Measurements from ENCODE around the gene EVI5. TPM values are rescaled to one million over a fixed set of nuclear protein-coding genes. Genes with fewer than 3 reads are reported as not detected.

The EVI5 gene
- polyA plus RNA-seq, 1 donor from 2014 or later = 8.5 TPM

DNA sequence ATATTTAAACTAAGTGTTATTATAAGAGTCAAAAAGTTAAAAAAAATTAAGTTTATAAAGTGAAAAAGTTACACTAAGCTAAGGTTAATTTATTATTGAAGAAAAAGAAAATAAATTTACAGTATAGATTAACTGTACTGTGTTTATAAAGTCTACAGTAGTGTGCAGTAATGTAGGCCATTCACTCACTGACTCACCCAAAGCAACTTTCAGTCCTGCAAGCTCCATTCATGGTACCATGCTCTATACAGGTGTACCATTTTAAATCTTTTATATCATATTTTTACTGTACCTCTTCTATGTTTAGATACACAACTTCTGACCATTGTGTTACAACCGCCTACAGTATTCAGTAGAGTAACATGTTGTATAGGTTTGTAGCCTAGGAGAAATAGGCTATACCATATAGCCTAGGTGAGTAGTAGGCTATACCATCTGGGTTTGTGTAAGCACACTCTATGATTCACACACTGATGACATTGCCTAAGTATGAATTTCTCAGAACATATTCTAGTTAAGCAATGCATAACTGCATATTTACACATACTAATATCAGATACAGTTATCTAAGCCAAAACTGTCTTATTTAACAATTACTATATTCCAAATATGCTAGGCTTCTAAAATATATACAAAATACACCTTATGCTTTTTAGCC is 217.6 kb downstream of the EVI5 start:
- Histone ChIP-seq H3K9me3 (ENCODE audit: low read length) (no peaks in the 10 kb centered on the region), H3K4me2 (ENCODE audit: low read length) (no peak overlapping the region), H3K27ac (ENCODE audit: low read length) (no peak overlapping the region), H3K79me2 (replicated peaks; ENCODE audit: insufficient read depth, low read length) (no peaks in the 10 kb centered on the region), H3K4me3 (ENCODE audit: low read length) (no peak overlapping the region), H3K27me3 (ENCODE audit: insufficient read depth, low read depth, low read length) (no peaks in the 10 kb centered on the region), H4K20me1 (ENCODE audit: insufficient read depth) (no peaks in the 10 kb centered on the region), H3K9me2 (ENCODE audit: insufficient read depth, low read length) (no peaks in the 10 kb centered on the region), H2AFZ (ENCODE audit: low read depth, low read length) (no peak overlapping the region), H3K36me3 (ENCODE audit: insufficient read depth, low read length) (no peaks in the 10 kb centered on the region), H3K9ac (ENCODE audit: low read length) (no peak overlapping the region), H3F3A (ENCODE audit: insufficient read depth, low read length, poor library complexity, severe bottlenecking) (no peaks in the 10 kb centered on the region)
- TF ChIP-seq SMC3 (conservative IDR thresholded peaks at IDR 0.05; ENCODE audit: poor library complexity) = no peak
- TF ChIP-seq MXI1 (conservative IDR thresholded peaks at IDR 0.05; ENCODE audit: poor library complexity, severe bottlenecking) = no peak
- TF ChIP-seq, protein P1, sequence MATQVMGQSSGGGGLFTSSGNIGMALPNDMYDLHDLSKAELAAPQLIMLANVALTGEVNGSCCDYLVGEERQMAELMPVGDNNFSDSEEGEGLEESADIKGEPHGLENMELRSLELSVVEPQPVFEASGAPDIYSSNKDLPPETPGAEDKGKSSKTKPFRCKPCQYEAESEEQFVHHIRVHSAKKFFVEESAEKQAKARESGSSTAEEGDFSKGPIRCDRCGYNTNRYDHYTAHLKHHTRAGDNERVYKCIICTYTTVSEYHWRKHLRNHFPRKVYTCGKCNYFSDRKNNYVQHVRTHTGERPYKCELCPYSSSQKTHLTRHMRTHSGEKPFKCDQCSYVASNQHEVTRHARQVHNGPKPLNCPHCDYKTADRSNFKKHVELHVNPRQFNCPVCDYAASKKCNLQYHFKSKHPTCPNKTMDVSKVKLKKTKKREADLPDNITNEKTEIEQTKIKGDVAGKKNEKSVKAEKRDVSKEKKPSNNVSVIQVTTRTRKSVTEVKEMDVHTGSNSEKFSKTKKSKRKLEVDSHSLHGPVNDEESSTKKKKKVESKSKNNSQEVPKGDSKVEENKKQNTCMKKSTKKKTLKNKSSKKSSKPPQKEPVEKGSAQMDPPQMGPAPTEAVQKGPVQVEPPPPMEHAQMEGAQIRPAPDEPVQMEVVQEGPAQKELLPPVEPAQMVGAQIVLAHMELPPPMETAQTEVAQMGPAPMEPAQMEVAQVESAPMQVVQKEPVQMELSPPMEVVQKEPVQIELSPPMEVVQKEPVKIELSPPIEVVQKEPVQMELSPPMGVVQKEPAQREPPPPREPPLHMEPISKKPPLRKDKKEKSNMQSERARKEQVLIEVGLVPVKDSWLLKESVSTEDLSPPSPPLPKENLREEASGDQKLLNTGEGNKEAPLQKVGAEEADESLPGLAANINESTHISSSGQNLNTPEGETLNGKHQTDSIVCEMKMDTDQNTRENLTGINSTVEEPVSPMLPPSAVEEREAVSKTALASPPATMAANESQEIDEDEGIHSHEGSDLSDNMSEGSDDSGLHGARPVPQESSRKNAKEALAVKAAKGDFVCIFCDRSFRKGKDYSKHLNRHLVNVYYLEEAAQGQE (IDR thresholded peaks at IDR 0.05; ENCODE audit: borderline replicate concordance) = no peak
- no peak for TF ChIP-seq EP300 (conservative IDR thresholded peaks at IDR 0.05; ENCODE audit: poor library complexity, severe bottlenecking)
- TF ChIP-seq EZH2 (IDR thresholded peaks at IDR 0.05; ENCODE audit: borderline replicate concordance, insufficient read depth, low read length, poor library complexity, severe bottlenecking) = no peak
- no peak for TF ChIP-seq TAF1 (IDR thresholded peaks at IDR 0.05; ENCODE audit: low read depth)
- TF ChIP-seq RAD21 (conservative IDR thresholded peaks at IDR 0.05) = no peak
- no peak for TF ChIP-seq POLR2AphosphoS5 (IDR thresholded peaks at IDR 0.05)
- TF ChIP-seq, protein P2, sequence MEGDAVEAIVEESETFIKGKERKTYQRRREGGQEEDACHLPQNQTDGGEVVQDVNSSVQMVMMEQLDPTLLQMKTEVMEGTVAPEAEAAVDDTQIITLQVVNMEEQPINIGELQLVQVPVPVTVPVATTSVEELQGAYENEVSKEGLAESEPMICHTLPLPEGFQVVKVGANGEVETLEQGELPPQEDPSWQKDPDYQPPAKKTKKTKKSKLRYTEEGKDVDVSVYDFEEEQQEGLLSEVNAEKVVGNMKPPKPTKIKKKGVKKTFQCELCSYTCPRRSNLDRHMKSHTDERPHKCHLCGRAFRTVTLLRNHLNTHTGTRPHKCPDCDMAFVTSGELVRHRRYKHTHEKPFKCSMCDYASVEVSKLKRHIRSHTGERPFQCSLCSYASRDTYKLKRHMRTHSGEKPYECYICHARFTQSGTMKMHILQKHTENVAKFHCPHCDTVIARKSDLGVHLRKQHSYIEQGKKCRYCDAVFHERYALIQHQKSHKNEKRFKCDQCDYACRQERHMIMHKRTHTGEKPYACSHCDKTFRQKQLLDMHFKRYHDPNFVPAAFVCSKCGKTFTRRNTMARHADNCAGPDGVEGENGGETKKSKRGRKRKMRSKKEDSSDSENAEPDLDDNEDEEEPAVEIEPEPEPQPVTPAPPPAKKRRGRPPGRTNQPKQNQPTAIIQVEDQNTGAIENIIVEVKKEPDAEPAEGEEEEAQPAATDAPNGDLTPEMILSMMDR (IDR thresholded peaks at IDR 0.05; ENCODE audit: poor library complexity, severe bottlenecking) = no peak

DNA sequence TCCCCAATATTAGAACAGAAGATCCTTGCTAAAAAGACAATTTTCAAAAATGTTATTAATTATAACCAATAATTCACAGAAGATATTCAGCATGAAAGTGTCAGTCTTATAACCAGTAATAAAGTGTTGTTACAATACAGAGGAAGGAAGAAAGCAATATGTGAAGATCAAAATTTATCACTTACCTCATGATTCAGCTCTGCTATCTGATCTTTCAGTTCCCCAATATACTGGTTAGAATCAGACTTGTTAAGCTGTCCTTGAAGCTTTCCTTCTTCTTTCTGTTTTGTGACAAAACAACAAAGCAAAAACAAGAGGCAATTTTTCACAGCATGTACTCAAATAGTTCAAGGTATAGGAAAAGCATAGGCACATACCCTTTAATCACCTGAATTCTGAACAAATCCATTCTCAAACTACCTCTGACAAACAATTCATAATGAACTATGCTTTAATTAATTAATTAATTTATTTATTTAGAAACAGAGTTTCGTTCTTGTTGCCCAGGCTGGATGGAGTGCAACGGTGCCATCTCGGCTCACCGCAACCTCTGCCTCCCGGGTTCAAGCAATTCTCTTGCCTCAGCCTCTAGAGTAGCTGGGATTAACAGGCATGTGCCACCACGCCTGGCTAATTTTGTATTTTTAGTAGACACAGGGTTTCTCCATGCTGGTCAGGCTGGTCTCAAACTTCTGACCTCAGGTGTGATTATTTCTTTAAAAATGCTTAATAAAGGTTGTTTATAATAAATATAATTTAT is 221.3 kb downstream of the EVI5 start:
- Histone ChIP-seq H3K27ac (ENCODE audit: low read length) (no peak overlapping the region), H3K27me3 (ENCODE audit: insufficient read depth, low read depth, low read length) (no peaks in the 10 kb centered on the region)

More for the DNA sequence above, 221.3 kb downstream of the EVI5 start:
- H3K36me3 ChIP-seq (ENCODE audit: insufficient read depth, low read length) = no peaks in the 10 kb centered on the region
- H3K4me2 ChIP-seq (ENCODE audit: low read length) = no peak overlapping the region
- no peaks in the 10 kb centered on the region for H4K20me1 ChIP-seq (ENCODE audit: insufficient read depth)
- H3K9ac ChIP-seq (ENCODE audit: low read length) = no peak overlapping the region
- no peak overlapping the region for H3K4me3 ChIP-seq (ENCODE audit: low read length)
- H3K79me2 ChIP-seq (replicated peaks; ENCODE audit: insufficient read depth, low read length) = no peaks in the 10 kb centered on the region
- no peaks in the 10 kb centered on the region for H3K9me3 ChIP-seq (ENCODE audit: low read length)
- H2AFZ ChIP-seq (ENCODE audit: low read depth, low read length) = no peak overlapping the region
- H3K9me2 ChIP-seq (ENCODE audit: insufficient read depth, low read length) = no peaks in the 10 kb centered on the region
- TF ChIP-seq, protein P2 (IDR thresholded peaks at IDR 0.05; ENCODE audit: poor library complexity, severe bottlenecking) = no peak
- TF ChIP-seq RAD21 (conservative IDR thresholded peaks at IDR 0.05) (no peak), SMC3 (conservative IDR thresholded peaks at IDR 0.05; ENCODE audit: poor library complexity) (no peak), MXI1 (conservative IDR thresholded peaks at IDR 0.05; ENCODE audit: poor library complexity, severe bottlenecking) (no peak), POLR2AphosphoS5 (IDR thresholded peaks at IDR 0.05) (no peak), EZH2 (IDR thresholded peaks at IDR 0.05; ENCODE audit: borderline replicate concordance, insufficient read depth, low read length, poor library complexity, severe bottlenecking) (no peak), TAF1 (IDR thresholded peaks at IDR 0.05; ENCODE audit: low read depth) (no peak), EP300 (conservative IDR thresholded peaks at IDR 0.05; ENCODE audit: poor library complexity, severe bottlenecking) (no peak)
- TF ChIP-seq, protein P1 (IDR thresholded peaks at IDR 0.05; ENCODE audit: borderline replicate concordance) = no peak
- H3F3A ChIP-seq (ENCODE audit: insufficient read depth, low read length, poor library complexity, severe bottlenecking) = no peaks in the 10 kb centered on the region
